Measurements from ENCODE around the gene USP13. TPM values are rescaled to one million over a fixed set of nuclear protein-coding genes. Genes with fewer than 3 reads are reported as not detected.

USP13 gene
- total and polyA plus RNA-seq, 4 donors = 2.4 to 7.3 (median 4.2) TPM

DNA sequence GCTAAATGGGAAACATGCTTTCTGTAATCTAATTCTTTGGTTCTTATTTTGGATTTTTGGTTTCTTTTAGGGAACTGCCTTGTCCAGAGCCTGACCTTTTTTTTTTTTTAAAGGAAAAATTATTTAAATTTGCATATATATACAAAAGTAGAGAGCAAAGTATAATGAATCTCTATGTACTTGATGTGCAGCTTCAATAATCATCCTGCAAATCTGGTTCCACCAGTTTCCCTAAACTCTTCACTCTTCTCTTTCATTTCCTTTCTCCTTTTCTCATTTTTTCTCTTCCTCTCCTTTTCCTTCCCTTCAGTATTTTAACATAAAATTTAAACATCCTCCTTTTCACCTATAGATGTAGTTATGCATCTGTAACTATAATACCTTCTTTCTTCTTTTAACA, 82.5 kb downstream of the USP13 start (continued):
- TF ChIP-seq, protein P1, sequence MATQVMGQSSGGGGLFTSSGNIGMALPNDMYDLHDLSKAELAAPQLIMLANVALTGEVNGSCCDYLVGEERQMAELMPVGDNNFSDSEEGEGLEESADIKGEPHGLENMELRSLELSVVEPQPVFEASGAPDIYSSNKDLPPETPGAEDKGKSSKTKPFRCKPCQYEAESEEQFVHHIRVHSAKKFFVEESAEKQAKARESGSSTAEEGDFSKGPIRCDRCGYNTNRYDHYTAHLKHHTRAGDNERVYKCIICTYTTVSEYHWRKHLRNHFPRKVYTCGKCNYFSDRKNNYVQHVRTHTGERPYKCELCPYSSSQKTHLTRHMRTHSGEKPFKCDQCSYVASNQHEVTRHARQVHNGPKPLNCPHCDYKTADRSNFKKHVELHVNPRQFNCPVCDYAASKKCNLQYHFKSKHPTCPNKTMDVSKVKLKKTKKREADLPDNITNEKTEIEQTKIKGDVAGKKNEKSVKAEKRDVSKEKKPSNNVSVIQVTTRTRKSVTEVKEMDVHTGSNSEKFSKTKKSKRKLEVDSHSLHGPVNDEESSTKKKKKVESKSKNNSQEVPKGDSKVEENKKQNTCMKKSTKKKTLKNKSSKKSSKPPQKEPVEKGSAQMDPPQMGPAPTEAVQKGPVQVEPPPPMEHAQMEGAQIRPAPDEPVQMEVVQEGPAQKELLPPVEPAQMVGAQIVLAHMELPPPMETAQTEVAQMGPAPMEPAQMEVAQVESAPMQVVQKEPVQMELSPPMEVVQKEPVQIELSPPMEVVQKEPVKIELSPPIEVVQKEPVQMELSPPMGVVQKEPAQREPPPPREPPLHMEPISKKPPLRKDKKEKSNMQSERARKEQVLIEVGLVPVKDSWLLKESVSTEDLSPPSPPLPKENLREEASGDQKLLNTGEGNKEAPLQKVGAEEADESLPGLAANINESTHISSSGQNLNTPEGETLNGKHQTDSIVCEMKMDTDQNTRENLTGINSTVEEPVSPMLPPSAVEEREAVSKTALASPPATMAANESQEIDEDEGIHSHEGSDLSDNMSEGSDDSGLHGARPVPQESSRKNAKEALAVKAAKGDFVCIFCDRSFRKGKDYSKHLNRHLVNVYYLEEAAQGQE (IDR thresholded peaks at IDR 0.05) = no peak
- no peak for TF ChIP-seq TAF1 (conservative IDR thresholded peaks at IDR 0.05)
- TF ChIP-seq, protein P2, sequence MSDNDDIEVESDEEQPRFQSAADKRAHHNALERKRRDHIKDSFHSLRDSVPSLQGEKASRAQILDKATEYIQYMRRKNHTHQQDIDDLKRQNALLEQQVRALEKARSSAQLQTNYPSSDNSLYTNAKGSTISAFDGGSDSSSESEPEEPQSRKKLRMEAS (IDR thresholded peaks at IDR 0.05) = no peak
- TF ChIP-seq HNF4G (IDR thresholded peaks at IDR 0.05) = no peak
- TF ChIP-seq JUND (IDR thresholded peaks at IDR 0.05) = no peak

DNA sequence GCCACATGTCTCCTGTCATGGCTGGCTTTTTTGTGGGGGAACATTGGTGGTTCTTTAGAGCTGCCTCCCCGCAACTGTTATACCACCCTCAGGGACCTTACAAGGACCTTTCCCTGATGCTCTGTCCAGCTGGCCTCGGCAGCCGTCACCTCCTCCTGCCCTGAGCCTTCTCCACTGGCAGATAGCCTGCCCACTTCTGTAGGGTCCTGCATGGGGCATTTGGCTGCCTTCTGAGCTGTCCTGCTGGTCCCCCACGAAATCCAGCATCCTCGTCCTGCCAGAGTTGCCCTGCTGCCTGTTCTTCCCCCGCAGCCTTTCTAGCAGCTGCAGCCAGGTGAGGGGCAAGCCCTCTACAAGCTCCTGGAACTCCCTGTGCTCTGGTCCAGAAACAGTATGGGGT, 86.2 kb downstream of the USP13 start:
- H3K9ac ChIP-seq (ENCODE audit: low read depth in 1 of 2, low read length in 2 of 2) = no peak overlapping the region
- WGBS = 97% methylated on average over 6 of the region's 6 CpGs

DNA sequence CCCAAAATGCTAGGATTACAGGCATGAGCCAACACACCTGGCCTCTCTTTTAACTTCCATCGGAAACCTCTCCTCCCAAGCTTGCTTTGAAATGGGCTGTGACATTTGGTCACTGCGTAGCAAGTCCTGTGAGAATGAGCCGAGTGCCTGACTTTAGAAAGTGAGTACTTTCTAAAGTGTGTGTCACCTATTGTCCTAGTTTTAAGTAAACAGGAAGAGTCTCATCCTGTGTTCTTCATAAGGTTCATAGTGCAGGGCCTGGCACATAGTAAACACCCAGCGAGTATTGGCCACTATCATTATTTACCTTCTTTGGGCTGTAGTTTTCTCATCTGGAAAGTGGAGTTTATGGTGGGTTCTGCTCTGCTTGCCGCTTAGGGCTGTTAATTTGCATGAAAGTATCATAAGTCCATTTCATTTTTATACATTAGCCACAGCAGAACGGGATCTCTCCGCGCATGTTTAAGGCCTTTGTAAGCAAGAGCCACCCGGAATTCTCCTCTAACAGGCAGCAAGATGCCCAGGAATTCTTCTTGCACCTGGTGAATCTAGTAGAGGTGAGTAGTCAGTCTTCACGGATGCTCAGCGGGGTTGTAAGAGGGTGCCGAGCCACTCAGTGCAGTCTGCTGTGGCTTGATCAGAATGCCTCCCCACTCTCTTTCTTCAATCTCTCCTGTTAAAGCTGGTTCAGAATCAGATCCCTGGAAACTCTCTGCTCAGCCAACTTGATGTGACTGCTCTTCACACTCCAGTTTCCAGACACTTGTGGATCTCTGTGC, 87.2 kb downstream of the USP13 start:
- 71% methylated on average over 12 of the region's 12 CpGs for WGBS
- Histone ChIP-seq H3K27me3 (ENCODE audit: control insufficient read depth in 4 of 4, insufficient read depth in 4 of 4, low read length in 3 of 4) (no peaks in the 10 kb centered on the region), H3K27ac (ENCODE audit: low read depth in 1 of 2, low read length in 2 of 2) (peak overlapping the region in 1 of 2 donors; percentile 39), H3K4me1 (ENCODE audit: control insufficient read depth in 4 of 4, insufficient read depth in 4 of 4, low read length in 3 of 4) (peaks cover 0 to 4% (median under 1%) of the 10 kb centered on the region in 4 donors), H3K36me3 (ENCODE audit: control insufficient read depth in 4 of 4, insufficient read depth in 3 of 4, low read depth in 1 of 4, low read length in 3 of 4) (peaks cover 0 to 8% (median 3%) of the 10 kb centered on the region in 4 donors), H3K4me3 (ENCODE audit: low read depth in 1 of 3, low read length in 3 of 3) (no peak overlapping the region), H3K9me3 (ENCODE audit: control insufficient read depth in 4 of 4, low read length in 3 of 4) (no peaks in the 10 kb centered on the region), H3K9ac (ENCODE audit: low read depth in 1 of 2, low read length in 2 of 2) (peak overlapping the region in 1 of 2 donors; percentile 42)
- no peak for DNase-seq (ENCODE audit: low spot score)
- TF ChIP-seq, protein P1 (IDR thresholded peaks at IDR 0.05) = peak; percentile 66
- TF ChIP-seq GABPA (IDR thresholded peaks at IDR 0.05 in 1 of 2, conservative IDR thresholded peaks at IDR 0.05 in 1 of 2) = peak in 1 of 2 donors; percentile 57
- TF ChIP-seq YY1 (IDR thresholded peaks at IDR 0.05) = peak; percentile 41
- TF ChIP-seq RAD21 (IDR thresholded peaks at IDR 0.05) = peak in 1 of 2 donors; percentile 44
- no peak for TF ChIP-seq TAF1 (conservative IDR thresholded peaks at IDR 0.05)
- peak; percentile 99 for TF ChIP-seq FOXA2 (IDR thresholded peaks at IDR 0.05)
- no peak for TF ChIP-seq NR2F2 (IDR thresholded peaks at IDR 0.05)
- TF ChIP-seq RXRA (IDR thresholded peaks at IDR 0.05) = peak in 1 of 2 donors; percentile 63
- TF ChIP-seq SP1 (IDR thresholded peaks at IDR 0.05) = peak; percentile 94
- TF ChIP-seq, protein P3, sequence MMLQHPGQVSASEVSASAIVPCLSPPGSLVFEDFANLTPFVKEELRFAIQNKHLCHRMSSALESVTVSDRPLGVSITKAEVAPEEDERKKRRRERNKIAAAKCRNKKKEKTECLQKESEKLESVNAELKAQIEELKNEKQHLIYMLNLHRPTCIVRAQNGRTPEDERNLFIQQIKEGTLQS (IDR thresholded peaks at IDR 0.05) = no peak
- TF ChIP-seq, protein P4, sequence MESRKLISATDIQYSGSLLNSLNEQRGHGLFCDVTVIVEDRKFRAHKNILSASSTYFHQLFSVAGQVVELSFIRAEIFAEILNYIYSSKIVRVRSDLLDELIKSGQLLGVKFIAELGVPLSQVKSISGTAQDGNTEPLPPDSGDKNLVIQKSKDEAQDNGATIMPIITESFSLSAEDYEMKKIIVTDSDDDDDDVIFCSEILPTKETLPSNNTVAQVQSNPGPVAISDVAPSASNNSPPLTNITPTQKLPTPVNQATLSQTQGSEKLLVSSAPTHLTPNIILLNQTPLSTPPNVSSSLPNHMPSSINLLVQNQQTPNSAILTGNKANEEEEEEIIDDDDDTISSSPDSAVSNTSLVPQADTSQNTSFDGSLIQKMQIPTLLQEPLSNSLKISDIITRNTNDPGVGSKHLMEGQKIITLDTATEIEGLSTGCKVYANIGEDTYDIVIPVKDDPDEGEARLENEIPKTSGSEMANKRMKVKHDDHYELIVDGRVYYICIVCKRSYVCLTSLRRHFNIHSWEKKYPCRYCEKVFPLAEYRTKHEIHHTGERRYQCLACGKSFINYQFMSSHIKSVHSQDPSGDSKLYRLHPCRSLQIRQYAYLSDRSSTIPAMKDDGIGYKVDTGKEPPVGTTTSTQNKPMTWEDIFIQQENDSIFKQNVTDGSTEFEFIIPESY (IDR thresholded peaks at IDR 0.05) = no peak
- peak; percentile 31 for TF ChIP-seq HNF4G (IDR thresholded peaks at IDR 0.05)
- peak; percentile 52 to 70 for TF ChIP-seq JUND (IDR thresholded peaks at IDR 0.05)
- peak; percentile 84 to 89 for TF ChIP-seq HNF4A (conservative IDR thresholded peaks at IDR 0.05)

More for the DNA sequence above, 86.2 kb downstream of the USP13 start:
- H3K4me1 ChIP-seq (ENCODE audit: control insufficient read depth in 4 of 4, insufficient read depth in 4 of 4, low read length in 3 of 4) = peaks cover 0 to 4% (median under 1%) of the 10 kb centered on the region in 4 donors
- no peaks in the 10 kb centered on the region for H3K27me3 ChIP-seq (ENCODE audit: control insufficient read depth in 4 of 4, insufficient read depth in 4 of 4, low read length in 3 of 4)
- H3K27ac ChIP-seq (ENCODE audit: low read depth in 1 of 2, low read length in 2 of 2) = no peak overlapping the region
- TF ChIP-seq FOXA1 (IDR thresholded peaks at IDR 0.05) = no peak
- TF ChIP-seq, protein P4 (IDR thresholded peaks at IDR 0.05) = no peak
- no peak for TF ChIP-seq SP1 (IDR thresholded peaks at IDR 0.05)
- no peak overlapping the region for H3K4me3 ChIP-seq (ENCODE audit: low read depth in 1 of 3, low read length in 3 of 3)
- H3K36me3 ChIP-seq (ENCODE audit: control insufficient read depth in 4 of 4, insufficient read depth in 3 of 4, low read depth in 1 of 4, low read length in 3 of 4) = peaks cover 0 to 8% (median 3%) of the 10 kb centered on the region in 4 donors
- no peaks in the 10 kb centered on the region for H3K9me3 ChIP-seq (ENCODE audit: control insufficient read depth in 4 of 4, low read length in 3 of 4)
- no peak for DNase-seq (ENCODE audit: low spot score)
